ENCODE data around the gene SLC20A1.

Gene SLC20A1

GRCh38 chr2:112709703-112710102 lies 64.0 kb downstream of the SLC20A1 start:
- DNase-seq (ENCODE audit: low read depth in 2 of 2), result no peak

- DNase-seq (ENCODE audit: low read depth in 2 of 2), result no peak
Measured at GRCh38 chr2:112710956-112711750, 65.4 kb downstream of the SLC20A1 start.

GRCh38 chr2:112712465-112712864 lies 66.7 kb downstream of the SLC20A1 start:
- DNase-seq (ENCODE audit: low read depth in 2 of 2), result no peak

- no peak for DNase-seq (ENCODE audit: low read depth in 2 of 2)
Measured at GRCh38 chr2:112712903-112713584, 67.3 kb downstream of the SLC20A1 start.
